ENCODE results near the gene METTL8.

DNA sequence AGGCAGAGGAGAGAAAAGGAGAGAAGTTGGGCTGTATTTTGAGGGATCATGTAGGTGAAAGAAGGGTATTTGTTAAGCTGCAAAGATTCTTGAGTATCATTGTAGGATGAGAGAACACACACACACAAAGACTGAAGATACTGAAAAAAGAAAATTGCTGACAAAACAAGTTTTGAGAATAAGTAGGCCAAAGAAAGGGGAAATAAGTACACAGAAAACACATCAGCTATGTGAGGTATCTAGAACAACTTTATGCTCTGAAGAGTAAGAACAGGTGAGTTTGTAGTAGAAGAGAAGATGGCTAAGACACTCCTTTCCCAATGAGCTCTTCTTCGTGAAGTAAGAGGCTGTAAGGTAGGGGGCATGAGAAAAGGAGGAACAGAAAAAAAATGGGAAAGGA, 28.2 kb downstream of the METTL8 start:
- TF ChIP-seq, protein P1, sequence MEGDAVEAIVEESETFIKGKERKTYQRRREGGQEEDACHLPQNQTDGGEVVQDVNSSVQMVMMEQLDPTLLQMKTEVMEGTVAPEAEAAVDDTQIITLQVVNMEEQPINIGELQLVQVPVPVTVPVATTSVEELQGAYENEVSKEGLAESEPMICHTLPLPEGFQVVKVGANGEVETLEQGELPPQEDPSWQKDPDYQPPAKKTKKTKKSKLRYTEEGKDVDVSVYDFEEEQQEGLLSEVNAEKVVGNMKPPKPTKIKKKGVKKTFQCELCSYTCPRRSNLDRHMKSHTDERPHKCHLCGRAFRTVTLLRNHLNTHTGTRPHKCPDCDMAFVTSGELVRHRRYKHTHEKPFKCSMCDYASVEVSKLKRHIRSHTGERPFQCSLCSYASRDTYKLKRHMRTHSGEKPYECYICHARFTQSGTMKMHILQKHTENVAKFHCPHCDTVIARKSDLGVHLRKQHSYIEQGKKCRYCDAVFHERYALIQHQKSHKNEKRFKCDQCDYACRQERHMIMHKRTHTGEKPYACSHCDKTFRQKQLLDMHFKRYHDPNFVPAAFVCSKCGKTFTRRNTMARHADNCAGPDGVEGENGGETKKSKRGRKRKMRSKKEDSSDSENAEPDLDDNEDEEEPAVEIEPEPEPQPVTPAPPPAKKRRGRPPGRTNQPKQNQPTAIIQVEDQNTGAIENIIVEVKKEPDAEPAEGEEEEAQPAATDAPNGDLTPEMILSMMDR (IDR thresholded peaks at IDR 0.05; ENCODE audit: low read depth, low read length) = no peak
- TF ChIP-seq POLR2A (IDR thresholded peaks at IDR 0.05; ENCODE audit: extremely low read depth, insufficient read length) = no peak
- TF ChIP-seq, protein P2, sequence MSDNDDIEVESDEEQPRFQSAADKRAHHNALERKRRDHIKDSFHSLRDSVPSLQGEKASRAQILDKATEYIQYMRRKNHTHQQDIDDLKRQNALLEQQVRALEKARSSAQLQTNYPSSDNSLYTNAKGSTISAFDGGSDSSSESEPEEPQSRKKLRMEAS (IDR thresholded peaks at IDR 0.05; ENCODE audit: low read depth, low read length) = no peak

Measured in NB4 (cell line).